ENCODE data around the gene STOX2. TPM values are rescaled to one million over a fixed set of nuclear protein-coding genes. Genes with fewer than 3 reads are reported as not detected.
"Not testable (repeated sequence)": the region's sequence is repeated elsewhere in the genome, so short reads cannot be mapped to it uniquely, and the experiment has no call there.

Gene STOX2
- total RNA-seq, 4 donors from 2014 or later, result 4.2 to 14.9 (median 10.9) TPM

DNA sequence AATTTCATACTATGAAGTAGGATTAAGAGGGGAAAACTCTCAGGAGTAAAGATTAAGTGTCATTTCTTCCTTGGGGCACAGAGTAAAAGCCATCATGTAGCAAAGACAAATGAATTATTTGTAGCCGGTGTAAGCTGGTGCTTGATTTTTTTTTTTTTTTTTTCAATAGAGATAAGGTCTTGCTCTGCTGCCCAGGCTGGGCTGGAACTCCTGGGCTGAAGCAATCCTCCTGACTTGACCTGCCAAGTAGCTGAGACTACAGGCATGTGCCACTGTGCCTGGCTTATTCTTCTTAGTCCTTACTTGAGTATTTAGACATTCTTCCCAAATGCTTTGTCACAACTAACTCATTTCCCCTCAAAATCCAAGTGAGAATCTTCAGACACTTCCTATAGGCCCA, 125.7 kb downstream of the STOX2 start:
- TF ChIP-seq, protein P1, sequence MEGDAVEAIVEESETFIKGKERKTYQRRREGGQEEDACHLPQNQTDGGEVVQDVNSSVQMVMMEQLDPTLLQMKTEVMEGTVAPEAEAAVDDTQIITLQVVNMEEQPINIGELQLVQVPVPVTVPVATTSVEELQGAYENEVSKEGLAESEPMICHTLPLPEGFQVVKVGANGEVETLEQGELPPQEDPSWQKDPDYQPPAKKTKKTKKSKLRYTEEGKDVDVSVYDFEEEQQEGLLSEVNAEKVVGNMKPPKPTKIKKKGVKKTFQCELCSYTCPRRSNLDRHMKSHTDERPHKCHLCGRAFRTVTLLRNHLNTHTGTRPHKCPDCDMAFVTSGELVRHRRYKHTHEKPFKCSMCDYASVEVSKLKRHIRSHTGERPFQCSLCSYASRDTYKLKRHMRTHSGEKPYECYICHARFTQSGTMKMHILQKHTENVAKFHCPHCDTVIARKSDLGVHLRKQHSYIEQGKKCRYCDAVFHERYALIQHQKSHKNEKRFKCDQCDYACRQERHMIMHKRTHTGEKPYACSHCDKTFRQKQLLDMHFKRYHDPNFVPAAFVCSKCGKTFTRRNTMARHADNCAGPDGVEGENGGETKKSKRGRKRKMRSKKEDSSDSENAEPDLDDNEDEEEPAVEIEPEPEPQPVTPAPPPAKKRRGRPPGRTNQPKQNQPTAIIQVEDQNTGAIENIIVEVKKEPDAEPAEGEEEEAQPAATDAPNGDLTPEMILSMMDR (IDR thresholded peaks at IDR 0.05), result no peak
- no peak for TF ChIP-seq POLR2A (IDR thresholded peaks at IDR 0.05)
- 78 to 97% methylated on average over 1 of the region's 1 CpG for WGBS, 2 donors
- no peak for DNase-seq (ENCODE audit: low spot score in 2 of 2)
- intact Hi-C loops (cut with DNase I; ENCODE audit: low total_unique reads), result no loop called here
- no peak overlapping the region for H3K4me3 ChIP-seq (ENCODE audit: low read depth, poor library complexity, severe bottlenecking)

GRCh38 chr4:184032091-184032490, 127.0 kb downstream of the STOX2 start:
- TF ChIP-seq POLR2A (IDR thresholded peaks at IDR 0.05), result no peak
- TF ChIP-seq, protein P1 (IDR thresholded peaks at IDR 0.05), result no peak
- H3K4me3 ChIP-seq (ENCODE audit: low read depth, poor library complexity, severe bottlenecking), result no peak overlapping the region
- WGBS, 2 donors, result 92 to 93% methylated on average over 6 of the region's 6 CpGs
- intact Hi-C loops (cut with DNase I; ENCODE audit: low total_unique reads), result no loop called here
- no peak for DNase-seq (ENCODE audit: low spot score in 2 of 2)

DNA sequence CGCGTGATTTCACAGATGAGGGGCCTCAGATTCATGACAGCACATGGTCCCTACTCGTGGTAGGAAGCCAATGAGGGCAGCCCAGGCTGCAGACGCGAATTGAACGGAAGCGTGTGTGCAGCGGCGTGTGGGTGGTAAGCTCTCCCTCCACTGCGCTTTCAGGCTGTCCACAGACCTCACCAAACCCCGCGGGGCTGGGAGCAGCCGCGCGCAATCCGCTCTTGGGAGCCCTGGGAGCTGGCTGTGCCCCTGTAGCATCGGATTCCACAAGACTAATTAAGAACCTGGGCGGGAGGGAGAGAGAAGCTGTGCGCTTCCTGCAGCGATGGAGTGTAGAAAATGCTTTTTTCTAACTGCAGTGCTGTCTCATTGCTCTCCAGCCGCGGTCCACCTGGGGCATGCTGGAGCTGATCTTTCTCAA, 134.9 kb downstream of the STOX2 start:
- intact Hi-C loops (cut with DNase I; ENCODE audit: low total_unique reads), result no loop called here
- whole genome bisulfite sequencing, 2 donors, result 15 to 30% methylated on average over 22 of the region's 22 CpGs
- no peak for DNase-seq (ENCODE audit: low spot score in 2 of 2)
- no peak for TF ChIP-seq POLR2A (IDR thresholded peaks at IDR 0.05)
- TF ChIP-seq, protein P1 (IDR thresholded peaks at IDR 0.05), result no peak
- H3K4me3 ChIP-seq (ENCODE audit: low read depth, poor library complexity, severe bottlenecking), result no peak overlapping the region

- no peak for DNase-seq (ENCODE audit: low spot score in 2 of 2)
- H3K4me3 ChIP-seq (ENCODE audit: low read depth, poor library complexity, severe bottlenecking), result no peak overlapping the region
- intact Hi-C loops (cut with DNase I; ENCODE audit: low total_unique reads), result no loop called here
- TF ChIP-seq, protein P1 (IDR thresholded peaks at IDR 0.05), result no peak
- no peak for TF ChIP-seq POLR2A (IDR thresholded peaks at IDR 0.05)
- WGBS, 2 donors, result 92 to 93% methylated on average over 10 of the region's 10 CpGs
Observed at GRCh38 chr4:184041156-184041555, 136.0 kb downstream of the STOX2 start.

GRCh38 chr4:184046148-184046547, 141.0 kb downstream of the STOX2 start:
- no peak for TF ChIP-seq POLR2A (IDR thresholded peaks at IDR 0.05)
- TF ChIP-seq, protein P1 (IDR thresholded peaks at IDR 0.05), result no peak
- H3K4me3 ChIP-seq (ENCODE audit: low read depth, poor library complexity, severe bottlenecking), result no peak overlapping the region
- no peak for DNase-seq (ENCODE audit: low spot score in 2 of 2)
- 77 to 81% methylated on average over 1 of the region's 1 CpG for WGBS, 2 donors
- intact Hi-C loops (cut with DNase I; ENCODE audit: low total_unique reads), result no loop called here

DNA sequence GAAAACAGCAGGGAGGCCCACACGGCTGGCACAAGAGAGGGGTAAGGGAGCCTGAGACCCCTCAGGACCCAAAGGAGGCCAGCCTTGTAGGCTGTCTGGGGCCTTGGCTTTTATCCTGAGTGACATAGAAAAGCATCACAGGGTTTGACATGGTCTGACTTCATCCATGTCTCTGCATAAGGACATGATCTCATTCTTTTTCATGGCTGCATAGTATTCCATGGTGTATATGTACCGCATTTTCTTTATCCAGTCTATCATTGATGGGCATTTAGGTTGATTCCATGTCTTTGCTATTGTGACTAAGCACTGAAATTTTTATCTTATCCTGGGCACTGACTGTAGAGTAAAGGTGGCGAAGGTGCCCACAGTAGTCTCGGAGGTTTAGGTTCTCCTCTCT, 146.2 kb downstream of the STOX2 start:
- intact Hi-C loops (cut with DNase I; ENCODE audit: low total_unique reads); DNase-seq (ENCODE audit: low spot score in 2 of 2); H3K4me3 ChIP-seq (ENCODE audit: low read depth, poor library complexity, severe bottlenecking): not testable (repeated sequence)
- WGBS, 2 donors, result 93 to 96% methylated on average over 4 of the region's 4 CpGs
